ENCODE results near the gene USP2. TPM values are rescaled to one million over a fixed set of nuclear protein-coding genes. Genes with fewer than 3 reads are reported as not detected.

USP2 gene
- total RNA-seq, 2 donors from 2014 or later, result 2.3 to 10.8 TPM

DNA sequence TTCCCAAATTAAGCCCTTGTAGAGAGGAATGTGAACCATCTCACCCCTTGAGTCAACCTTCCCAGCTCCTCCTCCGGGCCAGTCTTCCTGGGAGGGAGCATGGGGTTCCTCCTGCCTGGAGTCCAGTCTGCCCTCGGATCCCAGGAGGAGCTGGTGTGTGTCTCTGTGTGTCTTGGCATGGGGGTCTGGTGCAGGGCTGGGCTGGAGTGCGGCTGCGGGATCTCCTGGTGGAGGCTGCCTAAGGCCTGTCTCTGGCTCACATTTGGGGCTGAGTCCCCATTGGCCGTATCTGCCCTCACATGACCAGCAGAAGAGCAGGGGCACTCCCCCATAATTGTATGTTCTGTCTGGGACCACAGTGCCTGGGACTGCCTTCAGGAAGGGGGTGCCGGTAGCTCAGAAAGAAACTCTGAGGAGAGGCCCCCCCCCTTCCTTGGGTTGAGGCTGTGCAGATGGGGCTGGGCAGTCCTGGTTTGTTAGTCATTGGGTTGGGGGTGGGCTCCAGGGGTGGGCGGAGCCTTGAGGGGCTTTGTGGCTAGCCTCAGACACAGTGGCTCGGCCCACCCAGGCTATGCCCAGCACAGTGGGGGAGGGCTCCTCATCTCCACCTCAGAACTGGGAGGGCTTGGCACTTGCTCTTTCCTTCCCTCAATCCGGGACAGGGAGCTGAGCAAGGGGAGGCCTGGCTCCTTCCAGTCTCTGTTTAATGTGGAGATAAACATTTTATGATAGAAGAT is 43.7 kb downstream of the USP2 start:
- Histone ChIP-seq H3K4me3 (no peak overlapping the region), H3K36me3 (no peaks in the 10 kb centered on the region), H3K27ac (no peak overlapping the region), H3K4me1 (replicated peaks) (peaks cover 20% of the 10 kb centered on the region), H3K27me3 (replicated peaks; ENCODE audit: insufficient read depth) (no peaks in the 10 kb centered on the region), H3K9me3 (no peaks in the 10 kb centered on the region)
- DNase-seq (ENCODE audit: low spot score), result no peak
- TF ChIP-seq, protein P1, sequence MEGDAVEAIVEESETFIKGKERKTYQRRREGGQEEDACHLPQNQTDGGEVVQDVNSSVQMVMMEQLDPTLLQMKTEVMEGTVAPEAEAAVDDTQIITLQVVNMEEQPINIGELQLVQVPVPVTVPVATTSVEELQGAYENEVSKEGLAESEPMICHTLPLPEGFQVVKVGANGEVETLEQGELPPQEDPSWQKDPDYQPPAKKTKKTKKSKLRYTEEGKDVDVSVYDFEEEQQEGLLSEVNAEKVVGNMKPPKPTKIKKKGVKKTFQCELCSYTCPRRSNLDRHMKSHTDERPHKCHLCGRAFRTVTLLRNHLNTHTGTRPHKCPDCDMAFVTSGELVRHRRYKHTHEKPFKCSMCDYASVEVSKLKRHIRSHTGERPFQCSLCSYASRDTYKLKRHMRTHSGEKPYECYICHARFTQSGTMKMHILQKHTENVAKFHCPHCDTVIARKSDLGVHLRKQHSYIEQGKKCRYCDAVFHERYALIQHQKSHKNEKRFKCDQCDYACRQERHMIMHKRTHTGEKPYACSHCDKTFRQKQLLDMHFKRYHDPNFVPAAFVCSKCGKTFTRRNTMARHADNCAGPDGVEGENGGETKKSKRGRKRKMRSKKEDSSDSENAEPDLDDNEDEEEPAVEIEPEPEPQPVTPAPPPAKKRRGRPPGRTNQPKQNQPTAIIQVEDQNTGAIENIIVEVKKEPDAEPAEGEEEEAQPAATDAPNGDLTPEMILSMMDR (IDR thresholded peaks at IDR 0.05), result no peak
- TF ChIP-seq POLR2A (IDR thresholded peaks at IDR 0.05), result no peak
- no peak for TF ChIP-seq POLR2AphosphoS5 (IDR thresholded peaks at IDR 0.05)
- WGBS, result 36% methylated on average over 9 of the region's 9 CpGs
- intact Hi-C loops (cut with DNase I), result loop anchor here (2.0 kb wide), 1 partner anchor 131 kb away; the partner anchor contains the start of gene CBL

DNA sequence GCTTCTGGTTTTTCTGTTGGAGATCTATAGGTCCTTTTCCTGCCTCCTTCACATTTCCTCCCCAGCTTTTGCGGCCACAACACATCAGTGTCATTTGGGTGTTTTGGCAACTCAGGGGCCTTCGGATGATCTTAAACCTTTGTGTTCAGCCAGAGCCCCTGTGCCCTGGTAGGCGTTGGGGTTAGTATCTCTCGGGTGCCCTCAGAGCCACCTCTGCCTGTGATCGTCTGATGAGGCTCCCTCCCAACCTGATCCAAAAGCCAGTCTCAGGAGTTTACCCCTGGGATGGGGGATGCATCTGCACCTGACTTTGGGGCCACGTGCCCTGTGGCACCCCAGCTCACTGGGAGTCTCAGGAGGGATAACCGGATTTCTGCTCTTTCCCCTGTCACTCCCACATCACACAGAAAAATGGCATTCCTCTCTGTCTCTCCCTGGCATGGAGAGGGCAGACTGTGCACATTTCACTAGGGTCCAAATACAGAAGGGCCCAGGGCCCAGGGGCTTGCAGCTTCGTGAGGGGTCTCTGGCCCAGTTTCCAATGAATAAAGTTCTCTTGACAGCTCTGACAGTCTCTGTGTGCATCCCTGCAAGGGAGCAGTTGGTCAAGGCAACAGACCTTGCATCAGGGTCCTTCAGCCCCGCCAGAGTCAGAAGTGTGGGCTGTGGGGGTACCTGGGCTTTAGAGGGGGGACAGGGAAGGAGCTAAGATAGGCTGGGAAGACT is 44.6 kb downstream of the USP2 start:
- TF ChIP-seq POLR2A (IDR thresholded peaks at IDR 0.05) (no peak), POLR2AphosphoS5 (IDR thresholded peaks at IDR 0.05) (no peak)
- TF ChIP-seq, protein P1 (IDR thresholded peaks at IDR 0.05), result no peak
- no peaks in the 10 kb centered on the region for H3K36me3 ChIP-seq
- no peaks in the 10 kb centered on the region for H3K9me3 ChIP-seq
- no peak overlapping the region for H3K4me3 ChIP-seq
- intact Hi-C loops (cut with DNase I), result no loop called here
- H3K27me3 ChIP-seq (replicated peaks; ENCODE audit: insufficient read depth), result no peaks in the 10 kb centered on the region
- DNase-seq (ENCODE audit: low spot score), result no peak
- no peak overlapping the region for H3K27ac ChIP-seq
- WGBS, result 82% methylated on average over 9 of the region's 9 CpGs
- H3K4me1 ChIP-seq (replicated peaks), result peaks cover 20% of the 10 kb centered on the region

DNA sequence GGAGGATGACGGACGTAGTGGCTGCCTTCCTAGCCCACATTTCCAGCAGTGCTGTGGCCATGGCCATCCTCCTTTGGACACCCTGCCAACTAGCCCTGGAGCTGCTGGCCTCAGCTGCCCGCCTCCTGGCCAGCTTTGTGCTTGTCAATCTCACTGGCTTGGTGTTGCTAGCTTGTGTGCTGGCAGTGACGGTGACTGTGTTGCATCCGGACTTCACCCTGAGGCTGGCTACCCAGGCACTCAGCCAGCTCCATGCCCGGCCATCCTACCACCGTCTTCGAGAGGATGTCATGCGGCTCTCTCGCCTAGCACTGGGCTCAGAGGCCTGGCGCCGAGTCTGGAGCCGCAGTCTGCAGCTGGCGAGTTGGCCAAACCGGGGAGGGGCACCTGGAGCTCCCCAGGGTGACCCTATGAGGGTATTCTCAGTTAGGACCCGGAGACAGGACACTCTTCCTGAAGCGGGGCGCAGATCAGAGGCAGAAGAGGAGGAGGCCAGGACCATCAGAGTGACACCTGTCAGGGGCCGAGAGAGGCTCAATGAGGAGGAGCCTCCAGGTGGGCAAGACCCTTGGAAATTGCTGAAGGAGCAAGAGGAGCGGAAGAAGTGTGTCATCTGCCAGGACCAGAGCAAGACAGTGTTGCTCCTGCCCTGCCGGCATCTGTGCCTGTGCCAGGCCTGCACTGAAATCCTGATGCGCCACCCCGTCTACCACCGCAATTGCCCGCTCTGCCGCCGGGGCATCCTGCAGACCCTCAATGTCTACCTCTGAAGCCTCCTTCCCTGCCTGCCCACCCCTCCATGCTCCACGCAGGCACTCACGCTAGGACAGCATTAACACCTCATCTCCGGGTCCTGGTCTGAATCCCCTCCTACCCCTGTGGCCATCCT is 45.6 kb downstream of the USP2 start:
- 88% methylated on average over 30 of the region's 30 CpGs for WGBS
- H3K27me3 ChIP-seq (replicated peaks; ENCODE audit: insufficient read depth), result no peaks in the 10 kb centered on the region
- no peak for TF ChIP-seq POLR2AphosphoS5 (IDR thresholded peaks at IDR 0.05)
- TF ChIP-seq, protein P1 (IDR thresholded peaks at IDR 0.05), result no peak
- no peak for TF ChIP-seq POLR2A (IDR thresholded peaks at IDR 0.05)
- H3K4me3 ChIP-seq, result no peak overlapping the region
- H3K27ac ChIP-seq, result no peak overlapping the region
- H3K9me3 ChIP-seq, result no peaks in the 10 kb centered on the region
- intact Hi-C loops (cut with DNase I), result no loop called here
- H3K4me1 ChIP-seq (replicated peaks), result peaks cover 20% of the 10 kb centered on the region
- no peaks in the 10 kb centered on the region for H3K36me3 ChIP-seq
- DNase-seq (ENCODE audit: low spot score), result no peak

DNA sequence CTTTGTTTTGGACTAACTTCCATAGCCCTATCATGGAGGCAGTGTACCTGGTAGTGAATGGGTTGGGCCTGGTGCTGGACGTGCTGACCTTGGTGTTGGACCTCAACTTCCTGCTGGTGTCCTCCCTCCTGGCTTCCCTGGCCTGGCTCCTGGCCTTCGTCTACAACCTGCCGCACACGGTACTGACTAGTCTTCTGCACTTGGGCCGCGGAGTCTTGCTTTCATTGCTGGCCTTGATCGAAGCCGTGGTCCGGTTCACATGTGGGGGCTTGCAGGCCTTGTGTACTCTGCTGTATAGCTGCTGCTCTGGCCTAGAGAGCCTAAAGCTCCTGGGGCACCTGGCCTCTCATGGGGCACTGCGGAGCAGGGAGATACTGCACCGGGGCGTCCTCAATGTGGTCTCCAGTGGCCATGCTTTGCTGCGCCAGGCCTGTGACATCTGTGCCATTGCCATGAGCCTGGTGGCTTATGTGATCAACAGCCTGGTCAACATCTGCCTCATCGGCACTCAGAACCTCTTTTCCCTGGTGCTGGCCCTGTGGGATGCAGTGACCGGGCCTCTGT is 46.3 kb downstream of the USP2 start:
- TF ChIP-seq POLR2AphosphoS5 (IDR thresholded peaks at IDR 0.05), result no peak
- TF ChIP-seq POLR2A (IDR thresholded peaks at IDR 0.05), result no peak
- TF ChIP-seq, protein P1 (IDR thresholded peaks at IDR 0.05), result no peak
- H3K4me1 ChIP-seq (replicated peaks), result peaks cover 12% of the 10 kb centered on the region

More for the DNA sequence above, 46.3 kb downstream of the USP2 start:
- peak overlapping the region; percentile 63 to 84 for H3K4me3 ChIP-seq
- no peaks in the 10 kb centered on the region for H3K27me3 ChIP-seq (replicated peaks; ENCODE audit: insufficient read depth)
- peak overlapping the region; percentile 77 to 80 for H3K27ac ChIP-seq
- no peak for DNase-seq (ENCODE audit: low spot score)
- no peaks in the 10 kb centered on the region for H3K36me3 ChIP-seq
- no peaks in the 10 kb centered on the region for H3K9me3 ChIP-seq
- intact Hi-C loops (cut with DNase I), result no loop called here
- WGBS, result 62% methylated on average over 15 of the region's 15 CpGs
